Keratinocyte (primary cell): Measurements from ENCODE around the gene EVC. TPM values are rescaled to one million over a fixed set of nuclear protein-coding genes. Genes with fewer than 3 reads are reported as not detected.

Experiments
- DNase-seq: peaks from one replicate; pipeline ENCODE4 v3.0.0-alpha.2; 2011; ENCODE audit warnings: low read depth, missing footprints, low spot score
- FAIRE-seq: peaks from 2 replicates; lab custom pipeline; 2011; peaks lifted over from hg19 to GRCh38; lab: Jason Lieb, UNC
- H2AFZ ChIP-seq: 2 replicates; pipeline ENCODE4 v1.6.0; 2012; ENCODE audit warnings: low read length, control low read depth, inconsistent platforms; ENCODE audit not compliant: control insufficient read depth
- H3K27ac ChIP-seq: 2 replicates; pipeline ENCODE4 v1.5.1; 2011; ENCODE audit warnings: low read length; ENCODE audit not compliant: control insufficient read depth, insufficient read depth
- H3K27me3 ChIP-seq: 3 replicates; pipeline ENCODE4 v1.6.0; 2011; ENCODE audit warnings: low read length; ENCODE audit not compliant: control insufficient read depth, insufficient read depth; ENCODE audit errors: extremely low read depth
- H3K36me3 ChIP-seq, 2 experiments: 2 replicates in 1 of 2; 3 replicates in 1 of 2; pipeline ENCODE4 v1.5.1; 2011; ENCODE audit warnings: low read length in 2 of 2, mild to moderate bottlenecking in 1 of 2; ENCODE audit not compliant: control insufficient read depth in 2 of 2, insufficient read depth in 2 of 2; ENCODE audit errors: extremely low read depth in 1 of 2
- H3K4me1 ChIP-seq: 3 replicates; pipeline ENCODE4 v1.5.1; 2011; ENCODE audit warnings: low read length; ENCODE audit not compliant: control insufficient read depth, insufficient read depth; ENCODE audit errors: extremely low read depth
- H3K4me2 ChIP-seq: 3 replicates; pipeline ENCODE4 v1.6.0; 2011; ENCODE audit warnings: low read depth, low read length; ENCODE audit not compliant: control insufficient read depth, insufficient read depth; ENCODE audit errors: extremely low read depth
- H3K4me3 ChIP-seq, 3 experiments: fragments of 200-600 bp in 1 of 3; sonication (generic) in 1 of 3; 2 replicates in 2 of 3; 3 replicates in 1 of 3; pipeline ENCODE4 v1.5.1; 2011 to 2016; ENCODE audit warnings: low read length in 3 of 3, mild to moderate bottlenecking in 3 of 3, control low read depth in 2 of 3, inconsistent platforms in 1 of 3, low read depth in 1 of 3, mixed read lengths in 1 of 3, mixed run types in 1 of 3, moderate library complexity in 1 of 3; ENCODE audit not compliant: control insufficient read depth in 2 of 3, insufficient read depth in 2 of 3; ENCODE audit errors: extremely low read depth in 1 of 3
- H3K79me2 ChIP-seq: 2 replicates; pipeline ENCODE4 v1.6.0; 2012; ENCODE audit warnings: low read length; ENCODE audit not compliant: control insufficient read depth, insufficient read depth
- H3K9ac ChIP-seq: 3 replicates; pipeline ENCODE4 v1.6.0; 2011; ENCODE audit warnings: low read length; ENCODE audit not compliant: control insufficient read depth, insufficient read depth; ENCODE audit errors: extremely low read depth
- H3K9me1 ChIP-seq: 3 replicates; pipeline ENCODE4 v1.6.0; 2011; ENCODE audit warnings: low read length; ENCODE audit not compliant: control insufficient read depth, insufficient read depth; ENCODE audit errors: extremely low read depth
- H3K9me3 ChIP-seq: 2 replicates; pipeline ENCODE4 v1.5.1; 2012; ENCODE audit warnings: low read depth, low read length; ENCODE audit not compliant: control insufficient read depth
- H4K20me1 ChIP-seq: 3 replicates; pipeline ENCODE4 v1.6.0; 2011; ENCODE audit warnings: low read length; ENCODE audit not compliant: control insufficient read depth, insufficient read depth; ENCODE audit errors: extremely low read depth
- CTCF ChIP-seq, 3 experiments: IDR thresholded peaks in 1 of 3; conservative IDR thresholded peaks in 1 of 3; optimal IDR thresholded peaks in 1 of 3; 2 replicates in 2 of 3; 3 replicates in 1 of 3; pipeline versions ENCODE3 to v1.5.1; 2011; ENCODE audit warnings: low read length in 3 of 3, mild to moderate bottlenecking in 3 of 3, moderate library complexity in 2 of 3, control low read depth in 1 of 3, inconsistent platforms in 1 of 3; ENCODE audit not compliant: insufficient read depth in 2 of 3; ENCODE audit errors: extremely low read depth in 1 of 3
- EZH2 ChIP-seq: IDR thresholded peaks from one replicate; pipeline ENCODE4 v1.6.1; 2012; ENCODE audit warnings: inconsistent platforms, mild to moderate bottlenecking, low read length, moderate library complexity
- dilution Hi-C: fragments of 300-500 bp; cut with MboI; formaldehyde crosslinking; loops from one replicate; pipeline ENCODE4 v1.7.0; 2020; ENCODE audit warnings: low sequenced_read_pairs; ENCODE audit not compliant: extremely low pct_ligation_motif_present
- polyA plus RNA-seq, 5 experiments: library from polyadenylated mRNA; depleted of rRNA in 3 of 5; stranded (reverse) in 3 of 5; stranded (forward) in 1 of 5; unstranded in 1 of 5; fragments of >200 nt; gene quantifications; 1 replicate in 1 of 5; 2 replicates in 3 of 5; 3 replicates in 1 of 5; pipeline versions ENCODE4 v1.2.1 to v1.2.3, GENCODE V29; 2011 to 2012; ENCODE audit warnings: missing spikeins in 2 of 5, low read depth in 1 of 5, low replicate concordance in 1 of 5

Gene EVC
- polyA plus RNA-seq, 1 donor (not counting 4 experiments of a cell fraction or from before 2014, with no cell fraction given), result 7.3 TPM

GRCh38 chr4:5705647-5706320, 5.2 kb upstream of the EVC start:
- Histone ChIP-seq H3K9ac (no peak overlapping the region), H3K4me1 (peaks cover 34% of the 10 kb centered on the region), H3K9me1 (no peaks in the 10 kb centered on the region), H3K9me3 (no peaks in the 10 kb centered on the region), H3K36me3 (peaks cover 5 to 6% of the 10 kb centered on the region in 2 experiments), H3K27ac (no peak overlapping the region), H4K20me1 (no peaks in the 10 kb centered on the region), H3K4me3 (no peak overlapping the region), H3K4me2 (no peak overlapping the region), H3K79me2 (peaks cover 15% of the 10 kb centered on the region), H3K27me3 (no peaks in the 10 kb centered on the region), H2AFZ (no peak overlapping the region)
- no peak for FAIRE-seq
- no peak for TF ChIP-seq CTCF (optimal IDR thresholded peaks at IDR 0.05 in 1 of 3, IDR thresholded peaks at IDR 0.05 in 1 of 3, conservative IDR thresholded peaks at IDR 0.05 in 1 of 3; ENCODE audit: extremely low read depth in 1 of 3, insufficient read depth in 2 of 3, low read length in 3 of 3)
- TF ChIP-seq EZH2, result no peak
- dilution Hi-C loops, result no loop called here
- DNase-seq, result no peak

GRCh38 chr4:5706486-5707290, 4.3 kb upstream of the EVC start:
- no peak overlapping the region for H3K9ac ChIP-seq
- peak overlapping the region; percentile 71 for H3K4me2 ChIP-seq
- no peak for FAIRE-seq
- dilution Hi-C loops, result no loop called here
- H3K27ac ChIP-seq, result no peak overlapping the region
- peaks cover 18% of the 10 kb centered on the region for H3K79me2 ChIP-seq
- no peaks in the 10 kb centered on the region for H4K20me1 ChIP-seq
- no peak for DNase-seq
- no peaks in the 10 kb centered on the region for H3K9me1 ChIP-seq
- peaks cover 0 to 6% of the 10 kb centered on the region in 2 experiments for H3K36me3 ChIP-seq
- peak overlapping the region in 1 of 3 experiments; percentile 76 for H3K4me3 ChIP-seq
- peaks cover 35% of the 10 kb centered on the region for H3K4me1 ChIP-seq
- no peak overlapping the region for H2AFZ ChIP-seq
- no peaks in the 10 kb centered on the region for H3K9me3 ChIP-seq
- H3K27me3 ChIP-seq, result no peaks in the 10 kb centered on the region
- TF ChIP-seq EZH2, result no peak
- no peak for TF ChIP-seq CTCF (optimal IDR thresholded peaks at IDR 0.05 in 1 of 3, IDR thresholded peaks at IDR 0.05 in 1 of 3, conservative IDR thresholded peaks at IDR 0.05 in 1 of 3; ENCODE audit: extremely low read depth in 1 of 3, insufficient read depth in 2 of 3, low read length in 3 of 3)
